GM12878 (cell line): Measurements from ENCODE around the gene ECHDC1.

Experiments
- CBFB ChIP-seq: IDR thresholded peaks from 2 replicates; pipeline ENCODE4 v1.6.1; 2016; ENCODE audit warnings: antibody characterized with exemption, low read depth
- CEBPB ChIP-seq, 2 experiments: fragments of 150-350 bp in 1 of 2; IDR thresholded peaks; 2 replicates each; pipeline ENCODE4 v1.6.1; 2012 to 2014; ENCODE audit warnings: low read depth in 2 of 2, low read length in 2 of 2, borderline replicate concordance in 1 of 2, inconsistent platforms in 1 of 2
- CTCF ChIP-seq, 3 experiments: IDR thresholded peaks in 2 of 3; conservative IDR thresholded peaks in 1 of 3; 2 replicates each; pipeline ENCODE4 v1.5.1; 2011; ENCODE audit warnings: low read depth in 3 of 3, low read length in 3 of 3, mild to moderate bottlenecking in 3 of 3, control low read depth in 2 of 3, moderate library complexity in 2 of 3, inconsistent platforms in 1 of 3, mixed read lengths in 1 of 3; ENCODE audit not compliant: control insufficient read depth in 2 of 3, insufficient read depth in 1 of 3; ENCODE audit errors: extremely low read depth in 1 of 3
- EZH2 ChIP-seq: IDR thresholded peaks from 2 replicates; pipeline ENCODE4 v1.6.1; 2012; ENCODE audit warnings: low read depth, mild to moderate bottlenecking, control low read depth, inconsistent platforms, low read length, borderline replicate concordance; ENCODE audit not compliant: control insufficient read depth
- POLR2A ChIP-seq: IDR thresholded peaks from 2 replicates; pipeline ENCODE4 v1.6.1; 2011; ENCODE audit warnings: low read depth, mild to moderate bottlenecking, low read length
- POLR2AphosphoS2 ChIP-seq: IDR thresholded peaks from 2 replicates; pipeline ENCODE4 v1.6.1; 2011; ENCODE audit warnings: low read depth, mild to moderate bottlenecking, low read length, improper control_type of control experiment, moderate library complexity
- POLR2AphosphoS5 ChIP-seq: IDR thresholded peaks from 2 replicates; pipeline ENCODE4 v1.6.1; 2011; ENCODE audit warnings: mild to moderate bottlenecking, low read length, inconsistent platforms
- SIN3A ChIP-seq: IDR thresholded peaks from 2 replicates; pipeline ENCODE4 v1.6.1; 2012; ENCODE audit warnings: low read depth, low read length, improper control_type of control experiment
- SKIL ChIP-seq: fragments of 450-650 bp; IDR thresholded peaks from 2 replicates; pipeline ENCODE4 v1.6.1; 2017; ENCODE audit warnings: mild to moderate bottlenecking, low read depth, inconsistent platforms; ENCODE audit not compliant: poor library complexity, severe bottlenecking
- TF ChIP-seq, protein P1 (sequence below): fragments of 450-650 bp; IDR thresholded peaks from 2 replicates; pipeline ENCODE4 v1.6.1; 2016; ENCODE audit warnings: mild to moderate bottlenecking
- TF ChIP-seq, protein P2 (sequence below): fragments of 450-650 bp; IDR thresholded peaks from 2 replicates; pipeline ENCODE4 v1.6.1; 2017; ENCODE audit warnings: mild to moderate bottlenecking

DNA sequence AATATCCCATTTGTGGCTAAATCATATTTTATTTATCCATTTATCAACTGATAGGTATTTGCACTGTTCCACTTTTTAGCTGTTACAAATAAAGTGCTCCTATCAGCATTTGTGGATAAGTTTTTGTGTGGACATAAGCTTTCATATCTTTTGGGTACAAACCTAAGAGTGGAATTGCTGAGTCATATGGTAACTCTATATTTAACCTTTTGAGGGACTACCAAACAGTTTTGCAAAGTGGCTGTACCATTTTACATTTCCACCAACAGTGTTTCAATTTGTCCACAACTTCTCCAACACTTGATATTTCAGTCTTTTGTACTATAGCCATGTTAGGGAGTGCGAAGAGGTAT lies 23.6 kb upstream of the ECHDC1 start:
- TF ChIP-seq POLR2A = no peak
- no peak for TF ChIP-seq CTCF (IDR thresholded peaks at IDR 0.05 in 2 of 3, conservative IDR thresholded peaks at IDR 0.05 in 1 of 3; ENCODE audit: control insufficient read depth in 2 of 3, extremely low read depth in 1 of 3, insufficient read depth in 1 of 3, low read depth in 3 of 3, low read length in 3 of 3)
- no peak for TF ChIP-seq SKIL
- TF ChIP-seq, protein P1, sequence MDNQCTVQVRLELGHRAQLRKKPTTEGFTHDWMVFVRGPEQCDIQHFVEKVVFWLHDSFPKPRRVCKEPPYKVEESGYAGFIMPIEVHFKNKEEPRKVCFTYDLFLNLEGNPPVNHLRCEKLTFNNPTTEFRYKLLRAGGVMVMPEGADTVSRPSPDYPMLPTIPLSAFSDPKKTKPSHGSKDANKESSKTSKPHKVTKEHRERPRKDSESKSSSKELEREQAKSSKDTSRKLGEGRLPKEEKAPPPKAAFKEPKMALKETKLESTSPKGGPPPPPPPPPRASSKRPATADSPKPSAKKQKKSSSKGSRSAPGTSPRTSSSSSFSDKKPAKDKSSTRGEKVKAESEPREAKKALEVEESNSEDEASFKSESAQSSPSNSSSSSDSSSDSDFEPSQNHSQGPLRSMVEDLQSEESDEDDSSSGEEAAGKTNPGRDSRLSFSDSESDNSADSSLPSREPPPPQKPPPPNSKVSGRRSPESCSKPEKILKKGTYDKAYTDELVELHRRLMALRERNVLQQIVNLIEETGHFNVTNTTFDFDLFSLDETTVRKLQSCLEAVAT = no peak
- TF ChIP-seq CEBPB (IDR thresholded peaks at IDR 0.05; ENCODE audit: borderline replicate concordance in 1 of 2, low read depth in 2 of 2, low read length in 2 of 2) = no peak
- TF ChIP-seq SIN3A = no peak
- TF ChIP-seq EZH2 = no peak
- TF ChIP-seq CBFB = no peak
- TF ChIP-seq POLR2AphosphoS5 = no peak
- TF ChIP-seq, protein P2, sequence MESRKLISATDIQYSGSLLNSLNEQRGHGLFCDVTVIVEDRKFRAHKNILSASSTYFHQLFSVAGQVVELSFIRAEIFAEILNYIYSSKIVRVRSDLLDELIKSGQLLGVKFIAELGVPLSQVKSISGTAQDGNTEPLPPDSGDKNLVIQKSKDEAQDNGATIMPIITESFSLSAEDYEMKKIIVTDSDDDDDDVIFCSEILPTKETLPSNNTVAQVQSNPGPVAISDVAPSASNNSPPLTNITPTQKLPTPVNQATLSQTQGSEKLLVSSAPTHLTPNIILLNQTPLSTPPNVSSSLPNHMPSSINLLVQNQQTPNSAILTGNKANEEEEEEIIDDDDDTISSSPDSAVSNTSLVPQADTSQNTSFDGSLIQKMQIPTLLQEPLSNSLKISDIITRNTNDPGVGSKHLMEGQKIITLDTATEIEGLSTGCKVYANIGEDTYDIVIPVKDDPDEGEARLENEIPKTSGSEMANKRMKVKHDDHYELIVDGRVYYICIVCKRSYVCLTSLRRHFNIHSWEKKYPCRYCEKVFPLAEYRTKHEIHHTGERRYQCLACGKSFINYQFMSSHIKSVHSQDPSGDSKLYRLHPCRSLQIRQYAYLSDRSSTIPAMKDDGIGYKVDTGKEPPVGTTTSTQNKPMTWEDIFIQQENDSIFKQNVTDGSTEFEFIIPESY = no peak
- no peak for TF ChIP-seq POLR2AphosphoS2
